ENCODE results near the gene CERK.

CERK gene

DNA sequence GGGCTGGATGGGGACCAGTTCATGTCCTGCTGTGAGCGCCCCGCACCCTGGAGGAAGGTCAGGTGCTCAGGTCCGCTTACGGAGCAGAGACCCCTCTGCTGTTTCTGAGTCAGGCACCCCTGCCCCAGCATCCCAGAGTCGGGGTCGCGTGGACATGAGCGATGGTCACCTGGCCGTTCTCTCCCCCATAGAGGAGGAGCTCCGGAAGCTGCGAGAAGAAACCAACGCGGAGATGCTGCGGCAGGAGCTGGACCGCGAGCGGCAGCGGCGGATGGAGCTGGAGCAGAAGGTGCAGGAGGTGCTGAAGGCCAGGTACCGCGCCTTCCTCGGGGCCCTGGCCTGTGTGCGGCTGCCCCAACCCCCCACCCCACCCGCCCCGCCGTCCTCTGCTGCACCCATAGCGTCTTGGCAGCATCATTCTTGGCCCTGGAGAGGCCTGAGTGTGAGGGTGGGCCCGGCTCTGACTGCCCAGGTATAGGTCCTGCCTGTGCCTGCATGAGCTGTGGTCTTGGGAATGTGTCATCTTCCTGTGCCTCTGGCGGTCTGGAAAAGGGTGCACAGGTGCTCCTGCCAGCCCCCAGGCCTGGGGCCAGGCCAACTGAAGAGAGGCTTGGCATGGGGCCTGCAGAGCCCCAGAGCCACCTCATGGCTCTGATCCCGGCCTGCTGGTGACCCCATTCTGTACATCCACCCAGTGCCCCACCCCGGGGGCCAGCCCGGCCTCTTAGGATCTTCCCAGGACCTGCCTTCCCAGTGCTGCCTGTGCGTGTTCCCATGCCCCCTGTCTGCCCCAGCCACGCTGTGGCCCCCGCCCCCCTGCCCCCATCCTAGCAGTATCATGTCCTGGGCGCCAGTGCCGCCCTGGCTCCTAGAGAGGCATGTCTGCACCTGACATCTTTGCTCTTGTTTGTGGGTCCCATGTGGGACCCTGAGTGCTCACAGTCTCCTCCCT, 79.8 kb downstream of the CERK start:
- DNase-seq (ENCODE audit: extremely low read depth, insufficient read length), result no peak
- no peak overlapping the region for H3K4me3 ChIP-seq (replicated peaks; ENCODE audit: low read depth, low read length)

DNA sequence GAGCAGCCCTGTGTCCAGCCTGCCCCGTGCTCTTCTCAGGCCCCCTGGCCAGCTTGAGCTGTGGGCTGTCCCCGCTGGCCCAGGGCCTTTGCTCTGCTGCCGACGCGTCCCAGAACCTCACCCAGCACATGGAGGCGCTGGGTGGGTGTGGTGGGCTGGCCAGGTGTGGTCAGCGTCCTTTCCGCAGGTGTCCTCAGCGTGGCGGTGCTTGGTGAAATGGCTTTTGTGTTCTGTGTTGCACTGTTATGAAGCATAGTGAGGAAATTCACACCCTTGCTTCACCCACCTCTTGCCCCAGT, 80.4 kb downstream of the CERK start:
- no peak overlapping the region for H3K4me3 ChIP-seq (replicated peaks; ENCODE audit: low read depth, low read length)
- H3K27me3 ChIP-seq (replicated peaks; ENCODE audit: control insufficient read depth, insufficient read depth, low read length), result no peaks in the 10 kb centered on the region
- H3K36me3 ChIP-seq (ENCODE audit: control insufficient read depth, insufficient read depth, low read length), result no peaks in the 10 kb centered on the region
- no peak for TF ChIP-seq CTCF (IDR thresholded peaks at IDR 0.05; ENCODE audit: insufficient read depth, low read length, poor library complexity, severe bottlenecking)
- no peak for DNase-seq (ENCODE audit: extremely low read depth, insufficient read length)

More for the DNA sequence above, 79.8 kb downstream of the CERK start:
- TF ChIP-seq CTCF (IDR thresholded peaks at IDR 0.05; ENCODE audit: insufficient read depth, low read length, poor library complexity, severe bottlenecking), result no peak
- H3K36me3 ChIP-seq (ENCODE audit: control insufficient read depth, insufficient read depth, low read length), result no peaks in the 10 kb centered on the region; the same call in 1 of the 2 replicates
- H3K27me3 ChIP-seq (replicated peaks; ENCODE audit: control insufficient read depth, insufficient read depth, low read length), result no peaks in the 10 kb centered on the region

- TF ChIP-seq CTCF (IDR thresholded peaks at IDR 0.05; ENCODE audit: insufficient read depth, low read length, poor library complexity, severe bottlenecking), result no peak
- Histone ChIP-seq H3K27me3 (replicated peaks; ENCODE audit: control insufficient read depth, insufficient read depth, low read length) (no peaks in the 10 kb centered on the region), H3K36me3 (ENCODE audit: control insufficient read depth, insufficient read depth, low read length) (no peaks in the 10 kb centered on the region), H3K4me3 (replicated peaks; ENCODE audit: low read depth, low read length) (no peak overlapping the region)
- no peak for DNase-seq (ENCODE audit: extremely low read depth, insufficient read length)
Measured at GRCh38 chr22:46656856-46657654, 81.0 kb downstream of the CERK start.

DNA sequence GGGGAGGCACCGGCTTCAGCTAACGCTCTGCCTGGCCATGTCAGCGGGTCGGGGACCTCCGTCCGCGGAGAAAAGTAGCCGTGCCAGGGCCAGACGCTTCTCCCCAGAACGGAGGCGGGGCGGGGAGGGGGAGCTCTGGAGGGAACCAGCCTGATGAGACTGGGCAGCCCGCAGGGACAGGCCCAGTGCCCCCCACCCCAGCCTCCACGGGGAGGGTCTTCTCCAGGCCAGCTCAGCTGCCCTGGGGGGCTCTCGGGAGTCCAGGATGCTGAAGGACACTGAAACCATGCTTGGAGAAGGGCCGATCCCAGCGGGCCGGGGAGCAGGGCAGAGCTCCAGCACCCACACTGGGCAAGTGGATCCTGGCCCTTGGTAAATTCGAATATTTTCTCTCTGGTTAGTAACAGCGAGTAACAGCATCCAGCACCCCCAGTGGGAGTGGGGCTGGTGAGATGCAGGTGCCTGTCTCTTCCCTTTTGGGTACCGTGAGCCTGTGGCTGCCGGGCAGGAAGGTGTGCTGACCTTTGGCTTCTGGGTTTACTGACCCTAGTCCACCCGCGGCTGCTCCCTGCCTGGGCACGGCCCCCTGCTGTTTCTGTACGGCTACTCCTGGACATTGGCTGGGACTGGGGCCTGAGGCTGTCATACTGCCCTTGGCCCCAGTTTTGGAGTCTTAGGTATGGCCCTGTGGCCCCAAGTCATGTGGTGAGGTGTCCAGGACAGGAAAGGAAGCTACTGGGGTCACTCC, 82.0 kb downstream of the CERK start:
- H3K27me3 ChIP-seq (replicated peaks; ENCODE audit: control insufficient read depth, insufficient read depth, low read length), result no peaks in the 10 kb centered on the region
- H3K36me3 ChIP-seq (ENCODE audit: control insufficient read depth, insufficient read depth, low read length), result no peaks in the 10 kb centered on the region
- H3K4me3 ChIP-seq (replicated peaks; ENCODE audit: low read depth, low read length), result no peak overlapping the region
- no peak for DNase-seq (ENCODE audit: extremely low read depth, insufficient read length)
- no peak for TF ChIP-seq CTCF (IDR thresholded peaks at IDR 0.05; ENCODE audit: insufficient read depth, low read length, poor library complexity, severe bottlenecking)

DNA sequence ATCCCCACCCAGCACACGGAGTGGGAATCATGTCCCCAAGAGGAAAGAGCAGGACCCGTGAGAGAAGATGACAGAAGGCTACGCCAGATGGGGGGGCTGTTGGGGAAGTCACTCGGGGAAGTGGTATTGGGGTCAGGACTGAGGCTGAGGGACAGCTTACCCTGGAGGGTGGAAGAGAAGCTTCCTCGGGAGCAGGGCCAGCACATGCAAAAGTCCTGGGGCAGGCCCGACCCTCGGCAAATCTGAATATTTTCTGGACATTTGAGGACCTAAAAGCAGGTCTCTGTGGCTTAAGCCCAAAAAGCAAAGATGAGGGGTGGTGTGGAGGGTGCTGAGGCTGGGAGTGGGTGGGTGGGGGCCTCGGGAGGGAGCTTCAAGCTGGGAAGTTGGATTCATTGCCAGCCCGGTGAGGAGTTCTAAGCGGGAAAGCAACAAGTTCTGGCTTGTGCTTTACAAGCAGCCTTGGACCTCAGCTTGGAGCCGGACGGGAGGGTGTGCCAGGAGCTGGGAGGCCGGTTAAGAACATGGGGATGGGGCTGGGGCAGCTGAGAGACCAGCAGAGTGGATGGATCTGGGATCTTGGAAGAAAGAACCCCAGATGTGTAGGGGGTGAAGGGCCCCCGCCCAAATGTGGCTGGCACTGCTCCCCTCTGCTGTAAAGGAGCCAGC, 83.0 kb downstream of the CERK start:
- H3K27me3 ChIP-seq (replicated peaks; ENCODE audit: control insufficient read depth, insufficient read depth, low read length), result no peaks in the 10 kb centered on the region
- no peaks in the 10 kb centered on the region for H3K36me3 ChIP-seq (ENCODE audit: control insufficient read depth, insufficient read depth, low read length)
- DNase-seq (ENCODE audit: extremely low read depth, insufficient read length), result no peak
- no peak overlapping the region for H3K4me3 ChIP-seq (replicated peaks; ENCODE audit: low read depth, low read length)
- no peak for TF ChIP-seq CTCF (IDR thresholded peaks at IDR 0.05; ENCODE audit: insufficient read depth, low read length, poor library complexity, severe bottlenecking)
